ENCODE results near the gene HES3.

Gene HES3

DNA sequence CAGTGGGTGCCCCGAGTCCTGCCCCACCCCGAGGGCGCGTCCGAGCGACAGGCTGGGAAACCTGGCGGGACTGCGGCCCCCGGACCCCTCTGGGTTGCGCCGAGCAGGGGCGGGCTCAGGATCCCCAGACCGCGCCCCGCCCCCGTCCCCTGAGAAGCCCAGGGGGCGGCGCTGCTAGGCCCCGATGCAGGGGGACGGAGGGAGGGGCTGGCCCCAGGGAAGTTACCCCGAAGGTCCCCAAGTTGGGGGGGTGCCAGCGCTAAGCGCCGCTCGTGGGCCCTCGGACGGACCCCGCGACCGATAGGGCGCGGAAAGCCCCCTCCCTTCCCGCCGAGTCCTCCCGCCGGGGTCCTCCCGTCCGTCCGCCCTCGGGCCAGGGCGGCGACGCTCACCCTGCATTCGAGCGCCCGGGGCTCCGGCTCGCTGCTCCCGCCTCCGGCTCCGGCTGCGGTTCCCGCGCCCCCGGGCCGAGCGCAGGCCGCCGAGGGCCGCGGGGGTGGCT is 16.5 kb downstream of the HES3 start:
- no peak overlapping the region for H4K91ac ChIP-seq (ENCODE audit: low read depth, low read length, poor library complexity)
- no peak overlapping the region for H2BK120ac ChIP-seq (ENCODE audit: low read depth, low read length)
- H2BK12ac ChIP-seq (ENCODE audit: low read length): no peak overlapping the region
- peak overlapping the region; percentile 86 for H3K9ac ChIP-seq (ENCODE audit: low read depth, low read length, poor library complexity)
- H3K4me3 ChIP-seq (ENCODE audit: low read length in 2 of 2): peak overlapping the region; percentile 60 to 92
- H3K79me1 ChIP-seq (ENCODE audit: low read depth, low read length): peaks cover 11% of the 10 kb centered on the region
- no peak overlapping the region for H2BK5ac ChIP-seq (ENCODE audit: low read length)
- no CpG with 5 or more reads among the region's 61 CpGs for WGBS, 2 donors (ENCODE audit: extremely low coverage in 2 of 2, insufficient read length in 2 of 2, insufficient replicate concordance in 1 of 2)
- H2AK5ac ChIP-seq (ENCODE audit: low read depth, low read length): no peak overlapping the region
- H2AFZ ChIP-seq (ENCODE audit: low read length): peak overlapping the region; percentile 86
- H3K18ac ChIP-seq (ENCODE audit: low read length): peak overlapping the region; percentile 91
- H3K4me2 ChIP-seq (ENCODE audit: insufficient read depth, low read length, poor library complexity, severe bottlenecking): peak overlapping the region; percentile 83
- no peaks in the 10 kb centered on the region for H3K9me3 ChIP-seq (replicated peaks in 1 of 2; ENCODE audit: control insufficient read depth in 2 of 2, insufficient read depth in 1 of 2, low read depth in 1 of 2, low read length in 2 of 2)
- H3K4me1 ChIP-seq (ENCODE audit: control insufficient read depth in 2 of 2, insufficient read depth in 1 of 2, low read depth in 1 of 2, low read length in 2 of 2): peaks cover 10 to 28% of the 10 kb centered on the region in 2 donors
- H3K23ac ChIP-seq (ENCODE audit: low read depth, low read length, poor library complexity): no peak overlapping the region
- peaks cover 4 to 6% of the 10 kb centered on the region in 2 donors for H3K36me3 ChIP-seq (replicated peaks in 1 of 2; ENCODE audit: control insufficient read depth in 2 of 2, insufficient read depth in 2 of 2, low read length in 2 of 2)
- no peak overlapping the region for H3K14ac ChIP-seq (ENCODE audit: low read length)
- no peak overlapping the region for H3K4ac ChIP-seq (ENCODE audit: low read length)
- H3K27ac ChIP-seq (replicated peaks; ENCODE audit: low read length): peak overlapping the region; percentile 27
- H2BK15ac ChIP-seq (ENCODE audit: low read length): peak overlapping the region; percentile 49
- no peaks in the 10 kb centered on the region for H3K27me3 ChIP-seq (ENCODE audit: control insufficient read depth in 3 of 3, insufficient read depth in 3 of 3, low read depth in 1 of 3, low read length in 3 of 3)
- H4K8ac ChIP-seq (ENCODE audit: low read depth, low read length): no peak overlapping the region
- no peak for DNase-seq (ENCODE audit: low spot score)

DNA sequence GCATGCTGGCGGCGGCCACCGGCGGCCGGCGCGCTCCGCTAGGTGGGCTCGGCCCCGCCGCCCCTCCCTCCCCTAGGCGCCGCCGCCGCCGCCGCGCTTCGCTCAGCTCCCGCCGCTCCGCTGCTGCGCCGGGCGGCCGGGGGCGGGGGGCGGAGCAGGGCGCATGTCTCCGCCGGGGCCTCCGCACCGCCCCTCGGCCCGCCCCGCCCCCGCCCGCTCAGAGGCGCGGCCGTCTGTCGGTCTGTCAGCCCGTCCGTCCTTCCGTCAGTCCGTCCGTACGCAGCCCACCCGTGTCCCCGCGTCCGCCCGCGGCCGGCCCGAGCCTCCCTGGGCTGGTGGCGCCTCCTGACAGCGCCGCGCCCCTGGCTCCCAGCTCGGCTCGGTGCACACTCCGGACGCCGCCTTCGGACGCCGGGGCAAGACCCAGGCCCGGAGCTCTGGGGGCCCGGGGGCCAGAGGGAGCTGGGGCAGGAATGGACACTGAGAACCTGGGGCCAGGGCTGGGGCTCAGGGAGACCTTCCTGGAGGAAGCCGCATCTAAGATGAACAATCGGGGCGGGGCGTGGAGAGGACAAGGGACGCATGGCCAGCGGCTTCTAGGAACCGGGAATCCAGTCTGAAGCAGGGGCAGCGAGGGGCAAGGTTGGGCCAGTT is 17.1 kb downstream of the HES3 start, which contains the start of gene GPR153:
TSS of gene GPR153 (minus strand) at position 138 of the 654 bp plus-strand sequence. CDS start 6,193 bp downstream, outside the sequence.
- peak within 1 kb of the TSS; percentile 93 for H3K18ac ChIP-seq (ENCODE audit: low read length)
- no peaks in the 10 kb centered on the region for H3K27me3 ChIP-seq (ENCODE audit: control insufficient read depth in 3 of 3, insufficient read depth in 3 of 3, low read depth in 1 of 3, low read length in 3 of 3)
- H2BK5ac ChIP-seq (ENCODE audit: low read length): peak within 1 kb of the TSS; percentile 24
- H4K8ac ChIP-seq (ENCODE audit: low read depth, low read length): no peak within 1 kb of the TSS
- H3K9me3 ChIP-seq (replicated peaks in 1 of 2; ENCODE audit: control insufficient read depth in 2 of 2, insufficient read depth in 1 of 2, low read depth in 1 of 2, low read length in 2 of 2): no peaks in the 10 kb centered on the region
- peaks cover 10 to 28% of the 10 kb centered on the region in 2 donors for H3K4me1 ChIP-seq (ENCODE audit: control insufficient read depth in 2 of 2, insufficient read depth in 1 of 2, low read depth in 1 of 2, low read length in 2 of 2)
- no peak for DNase-seq (ENCODE audit: low spot score)
- peak within 1 kb of the TSS; percentile 39 for H3K27ac ChIP-seq (replicated peaks; ENCODE audit: low read length)
- H3K36me3 ChIP-seq (replicated peaks in 1 of 2; ENCODE audit: control insufficient read depth in 2 of 2, insufficient read depth in 2 of 2, low read length in 2 of 2): peaks cover 4 to 6% of the 10 kb centered on the region in 2 donors
- peak within 1 kb of the TSS; percentile 95 for H3K4me2 ChIP-seq (ENCODE audit: insufficient read depth, low read length, poor library complexity, severe bottlenecking)
- peak within 1 kb of the TSS; percentile 75 for H3K23ac ChIP-seq (ENCODE audit: low read depth, low read length, poor library complexity)
- no peak within 1 kb of the TSS for H2BK120ac ChIP-seq (ENCODE audit: low read depth, low read length)
- H2BK12ac ChIP-seq (ENCODE audit: low read length): peak within 1 kb of the TSS; percentile 49
- peak within 1 kb of the TSS; percentile 60 to 92 for H3K4me3 ChIP-seq (ENCODE audit: low read length in 2 of 2)
- H3K9ac ChIP-seq (ENCODE audit: low read depth, low read length, poor library complexity): peak within 1 kb of the TSS; percentile 89
- peak within 1 kb of the TSS; percentile 61 for H2AK5ac ChIP-seq (ENCODE audit: low read depth, low read length)
- peak within 1 kb of the TSS; percentile 63 for H3K14ac ChIP-seq (ENCODE audit: low read length)
- peak within 1 kb of the TSS; percentile 49 for H2BK15ac ChIP-seq (ENCODE audit: low read length)
- peak within 1 kb of the TSS; percentile 2 for H3K4ac ChIP-seq (ENCODE audit: low read length)
- no CpG with 5 or more reads among the region's 78 CpGs for WGBS, 2 donors (ENCODE audit: extremely low coverage in 2 of 2, insufficient read length in 2 of 2, insufficient replicate concordance in 1 of 2)
- H4K91ac ChIP-seq (ENCODE audit: low read depth, low read length, poor library complexity): no peak within 1 kb of the TSS
- peaks cover 11% of the 10 kb centered on the region for H3K79me1 ChIP-seq (ENCODE audit: low read depth, low read length)
- peak within 1 kb of the TSS; percentile 92 for H2AFZ ChIP-seq (ENCODE audit: low read length)

DNA sequence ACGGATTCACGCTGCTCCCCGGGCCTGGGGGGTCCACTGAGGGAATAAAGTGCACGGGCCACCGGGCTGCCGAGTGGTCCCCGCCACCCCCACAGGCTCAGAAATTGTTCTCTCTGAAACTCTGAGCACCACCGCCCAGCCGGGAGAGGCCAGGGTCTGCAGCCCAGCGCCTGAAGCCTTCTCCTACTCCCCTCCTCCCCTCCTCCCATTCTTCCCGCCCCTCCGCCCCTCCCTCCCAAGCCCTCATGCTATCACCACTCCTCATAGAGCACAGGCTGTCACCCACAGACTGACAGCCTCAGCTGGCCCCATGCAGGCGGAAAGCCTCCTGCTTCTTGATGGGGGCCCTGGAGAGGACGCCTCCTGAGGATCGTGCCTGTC is 17.6 kb downstream of the HES3 start:
- no peaks in the 10 kb centered on the region for H3K27me3 ChIP-seq (ENCODE audit: control insufficient read depth in 3 of 3, insufficient read depth in 3 of 3, low read depth in 1 of 3, low read length in 3 of 3)
- no CpG with 5 or more reads among the region's 15 CpGs for WGBS, 2 donors (ENCODE audit: extremely low coverage in 2 of 2, insufficient read length in 2 of 2, insufficient replicate concordance in 1 of 2)
- peak overlapping the region; percentile 92 for H2AFZ ChIP-seq (ENCODE audit: low read length)
- H2BK5ac ChIP-seq (ENCODE audit: low read length): peak overlapping the region; percentile 5
- H3K4me2 ChIP-seq (ENCODE audit: insufficient read depth, low read length, poor library complexity, severe bottlenecking): peak overlapping the region; percentile 95
- H2AK5ac ChIP-seq (ENCODE audit: low read depth, low read length): peak overlapping the region; percentile 23
- H3K9me3 ChIP-seq (replicated peaks in 1 of 2; ENCODE audit: control insufficient read depth in 2 of 2, insufficient read depth in 1 of 2, low read depth in 1 of 2, low read length in 2 of 2): no peaks in the 10 kb centered on the region
- peak overlapping the region; percentile 39 for H3K27ac ChIP-seq (replicated peaks; ENCODE audit: low read length)
- H3K4me3 ChIP-seq (ENCODE audit: low read length in 2 of 2): peak overlapping the region; percentile 60 to 92
- H3K36me3 ChIP-seq (replicated peaks in 1 of 2; ENCODE audit: control insufficient read depth in 2 of 2, insufficient read depth in 2 of 2, low read length in 2 of 2): peaks cover 4 to 6% of the 10 kb centered on the region in 2 donors
- H3K23ac ChIP-seq (ENCODE audit: low read depth, low read length, poor library complexity): no peak overlapping the region
- no peak overlapping the region for H2BK120ac ChIP-seq (ENCODE audit: low read depth, low read length)
- no peak overlapping the region for H3K4ac ChIP-seq (ENCODE audit: low read length)
- peak overlapping the region; percentile 49 for H2BK12ac ChIP-seq (ENCODE audit: low read length)
- peaks cover 11% of the 10 kb centered on the region for H3K79me1 ChIP-seq (ENCODE audit: low read depth, low read length)
- H3K9ac ChIP-seq (ENCODE audit: low read depth, low read length, poor library complexity): peak overlapping the region; percentile 16
- H3K4me1 ChIP-seq (ENCODE audit: control insufficient read depth in 2 of 2, insufficient read depth in 1 of 2, low read depth in 1 of 2, low read length in 2 of 2): peaks cover 10 to 28% of the 10 kb centered on the region in 2 donors
- H3K14ac ChIP-seq (ENCODE audit: low read length): no peak overlapping the region
- no peak for DNase-seq (ENCODE audit: low spot score)
- H2BK15ac ChIP-seq (ENCODE audit: low read length): peak overlapping the region; percentile 45
- peak overlapping the region; percentile 93 for H3K18ac ChIP-seq (ENCODE audit: low read length)
- no peak overlapping the region for H4K91ac ChIP-seq (ENCODE audit: low read depth, low read length, poor library complexity)
- no peak overlapping the region for H4K8ac ChIP-seq (ENCODE audit: low read depth, low read length)
